ENCODE data around the gene NCOA7.

Gene NCOA7

GRCh38 chr6:125918681-125919566 is 128.2 kb downstream of the NCOA7 start:
- H3K4me3 ChIP-seq (ENCODE audit: low read depth in 1 of 2, low read length in 2 of 2) = no peak overlapping the region
- TF ChIP-seq EZH2 (IDR thresholded peaks at IDR 0.05; ENCODE audit: borderline replicate concordance, low read depth, low read length, severe bottlenecking) (no peak), CTCF (IDR thresholded peaks at IDR 0.05; ENCODE audit: borderline replicate concordance, extremely low read depth, low read length, poor library complexity, severe bottlenecking) (no peak)
- H3K27ac ChIP-seq (ENCODE audit: low read length) = no peak overlapping the region
- no peak overlapping the region for H3K4me2 ChIP-seq (ENCODE audit: insufficient read depth, low read length)
- H2AFZ ChIP-seq (ENCODE audit: low read depth, low read length) = no peak overlapping the region
- H4K20me1 ChIP-seq (ENCODE audit: insufficient read depth, low read length) = no peaks in the 10 kb centered on the region
- ATAC-seq (ENCODE audit: insufficient read depth, low read depth) (peak; percentile 55; the same call in 2 of the 3 replicates), DNase-seq (no peak)
- no peaks in the 10 kb centered on the region for H3K27me3 ChIP-seq (ENCODE audit: insufficient read depth, low read length, poor library complexity)
- no peaks in the 10 kb centered on the region for H3K4me1 ChIP-seq (ENCODE audit: insufficient read depth, low read length)
- no peaks in the 10 kb centered on the region for H3K9me3 ChIP-seq (ENCODE audit: insufficient read depth, low read length, severe bottlenecking)
- no peak overlapping the region for H3K9ac ChIP-seq (ENCODE audit: low read depth, low read length)
- peaks cover 63% of the 10 kb centered on the region for H3K36me3 ChIP-seq (ENCODE audit: insufficient read depth, low read length)
- H3K79me2 ChIP-seq (ENCODE audit: insufficient read depth, low read length) = no peaks in the 10 kb centered on the region

GRCh38 chr6:125919618-125920017 is 128.9 kb downstream of the NCOA7 start:
- H3K36me3 ChIP-seq (ENCODE audit: insufficient read depth, low read length) = peaks cover 67% of the 10 kb centered on the region
- ATAC-seq (ENCODE audit: insufficient read depth, low read depth) (no peak), DNase-seq (no peak)
- no peak overlapping the region for H3K4me2 ChIP-seq (ENCODE audit: insufficient read depth, low read length)
- no peak overlapping the region for H2AFZ ChIP-seq (ENCODE audit: low read depth, low read length)
- H3K4me1 ChIP-seq (ENCODE audit: insufficient read depth, low read length) = no peaks in the 10 kb centered on the region
- no peaks in the 10 kb centered on the region for H3K9me3 ChIP-seq (ENCODE audit: insufficient read depth, low read length, severe bottlenecking)
- no peak overlapping the region for H3K9ac ChIP-seq (ENCODE audit: low read depth, low read length)
- H4K20me1 ChIP-seq (ENCODE audit: insufficient read depth, low read length) = no peaks in the 10 kb centered on the region
- no peak overlapping the region for H3K27ac ChIP-seq (ENCODE audit: low read length)
- no peak overlapping the region for H3K4me3 ChIP-seq (ENCODE audit: low read depth in 1 of 2, low read length in 2 of 2)
- H3K79me2 ChIP-seq (ENCODE audit: insufficient read depth, low read length) = no peaks in the 10 kb centered on the region
- TF ChIP-seq EZH2 (IDR thresholded peaks at IDR 0.05; ENCODE audit: borderline replicate concordance, low read depth, low read length, severe bottlenecking) (no peak), CTCF (IDR thresholded peaks at IDR 0.05; ENCODE audit: borderline replicate concordance, extremely low read depth, low read length, poor library complexity, severe bottlenecking) (no peak)
- no peaks in the 10 kb centered on the region for H3K27me3 ChIP-seq (ENCODE audit: insufficient read depth, low read length, poor library complexity)

GRCh38 chr6:125922322-125922860 is 131.6 kb downstream of the NCOA7 start:
- Histone ChIP-seq H3K27me3 (ENCODE audit: insufficient read depth, low read length, poor library complexity) (no peaks in the 10 kb centered on the region), H3K27ac (ENCODE audit: low read length) (no peak overlapping the region), H3K4me3 (ENCODE audit: low read depth in 1 of 2, low read length in 2 of 2) (no peak overlapping the region), H3K4me1 (ENCODE audit: insufficient read depth, low read length) (no peaks in the 10 kb centered on the region), H3K79me2 (ENCODE audit: insufficient read depth, low read length) (no peaks in the 10 kb centered on the region), H3K4me2 (ENCODE audit: insufficient read depth, low read length) (no peak overlapping the region), H3K9me3 (ENCODE audit: insufficient read depth, low read length, severe bottlenecking) (no peaks in the 10 kb centered on the region), H3K36me3 (ENCODE audit: insufficient read depth, low read length) (peaks cover 70% of the 10 kb centered on the region), H3K9ac (ENCODE audit: low read depth, low read length) (no peak overlapping the region), H4K20me1 (ENCODE audit: insufficient read depth, low read length) (no peaks in the 10 kb centered on the region), H2AFZ (ENCODE audit: low read depth, low read length) (no peak overlapping the region)
- ATAC-seq (ENCODE audit: insufficient read depth, low read depth) (no peak), DNase-seq (no peak)
- TF ChIP-seq CTCF (IDR thresholded peaks at IDR 0.05; ENCODE audit: borderline replicate concordance, extremely low read depth, low read length, poor library complexity, severe bottlenecking) = no peak
- TF ChIP-seq EZH2 (IDR thresholded peaks at IDR 0.05; ENCODE audit: borderline replicate concordance, low read depth, low read length, severe bottlenecking) = no peak

All from DND-41 (cell line).